ENCODE measurements around the gene PEAK3. TPM values are rescaled to one million over a fixed set of nuclear protein-coding genes. Genes with fewer than 3 reads are reported as not detected.

Gene PEAK3, protein sequence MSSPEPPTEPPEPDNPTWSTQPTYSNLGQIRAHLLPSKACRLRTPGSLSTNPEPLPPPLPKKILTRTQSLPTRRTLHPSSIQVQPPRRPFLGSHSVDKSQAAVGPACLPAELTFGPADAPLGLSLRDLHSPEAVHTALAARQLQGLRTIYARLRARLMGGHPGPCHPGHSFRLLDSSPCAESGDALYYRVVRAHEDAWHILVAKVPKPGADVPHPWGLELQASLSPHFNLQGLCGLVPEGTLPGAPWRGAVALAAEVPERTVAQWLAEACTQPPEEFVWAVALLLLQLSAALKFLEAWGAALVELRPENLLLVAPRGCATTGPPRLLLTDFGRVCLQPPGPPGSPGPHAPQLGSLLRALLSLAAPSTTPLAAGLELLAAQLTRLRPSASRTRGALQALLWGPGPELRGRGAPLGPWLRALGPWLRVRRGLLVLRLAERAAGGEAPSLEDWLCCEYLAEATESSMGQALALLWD
- total RNA-seq = 1 to 10 TPM; 2.4 to 8.6 (median 4.6) TPM

DNA sequence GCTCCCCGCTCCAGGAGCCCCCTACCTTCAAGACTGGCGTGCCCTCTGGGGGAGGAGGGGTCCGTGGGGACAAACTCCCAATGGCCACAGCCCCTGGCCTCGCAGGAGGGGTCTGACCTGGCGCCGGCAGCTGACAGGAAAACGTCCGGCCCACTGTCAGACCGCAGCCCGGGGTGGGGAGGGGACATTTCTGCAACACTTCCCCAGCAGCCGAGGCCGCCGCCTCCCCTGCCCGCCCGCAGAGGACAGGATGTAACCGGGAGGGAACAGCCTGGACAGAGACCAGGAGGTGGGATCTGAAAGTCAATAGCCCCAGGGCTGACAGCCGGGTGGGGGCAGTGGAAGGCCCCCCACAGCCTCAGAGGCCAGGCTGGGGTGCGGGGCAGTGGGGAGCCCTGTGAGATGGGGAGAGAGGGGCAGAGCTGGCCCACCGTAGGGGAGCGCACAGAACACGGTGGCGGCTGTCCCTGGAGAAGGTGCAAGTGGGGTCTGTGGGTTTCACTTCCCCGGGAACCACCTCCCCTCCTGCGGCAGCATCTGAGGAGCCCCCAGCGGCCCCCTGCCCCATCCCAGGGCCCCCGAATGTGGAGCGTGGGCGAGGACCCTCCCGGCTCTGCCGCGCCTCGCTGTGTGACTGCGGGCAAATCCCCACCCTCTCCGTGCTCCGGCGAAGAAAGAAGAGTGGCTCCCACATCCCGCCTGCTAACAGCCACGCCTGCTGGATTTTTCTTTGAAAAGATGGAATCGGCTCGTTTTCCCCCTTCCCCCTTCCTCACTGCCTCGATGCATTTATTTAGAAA, at the start of gene PEAK3:
PEAK3 (minus strand) TSS at position 114 of the 800 bp plus-strand sequence. CDS start 1,244 bp downstream, outside the sequence.
- peak; percentile 82 to 87 for ATAC-seq (ENCODE audit: low FRiP score in 2 of 2)
- no peaks in the 10 kb centered on the region for H3K36me3 ChIP-seq
- H3K27me3 ChIP-seq = no peaks in the 10 kb centered on the region
- H3K27ac ChIP-seq = peak within 1 kb of the TSS; percentile 72 to 91 (median 80)
- TF ChIP-seq CTCF (IDR thresholded peaks at IDR 0.05) = no peak
- TF ChIP-seq EP300 (IDR thresholded peaks at IDR 0.05) = peak in 1 of 4 donors; percentile 12
- TF ChIP-seq POLR2AphosphoS5 (IDR thresholded peaks at IDR 0.05) = peak; percentile 66 to 70
- TF ChIP-seq POLR2A (IDR thresholded peaks at IDR 0.05) = peak in 1 of 4 donors; percentile 53
- peak within 1 kb of the TSS; percentile 11 to 54 (median 45) for H3K4me3 ChIP-seq
- WGBS, 2 donors = 12 to 23% methylated on average over 7 to 28 of the region's 41 CpGs
- H3K4me1 ChIP-seq = peaks cover 9 to 23% (median 13%) of the 10 kb centered on the region in 4 donors
- DNase-seq = peak; percentile 87 to 92
- H3K9me3 ChIP-seq = no peaks in the 10 kb centered on the region

DNA sequence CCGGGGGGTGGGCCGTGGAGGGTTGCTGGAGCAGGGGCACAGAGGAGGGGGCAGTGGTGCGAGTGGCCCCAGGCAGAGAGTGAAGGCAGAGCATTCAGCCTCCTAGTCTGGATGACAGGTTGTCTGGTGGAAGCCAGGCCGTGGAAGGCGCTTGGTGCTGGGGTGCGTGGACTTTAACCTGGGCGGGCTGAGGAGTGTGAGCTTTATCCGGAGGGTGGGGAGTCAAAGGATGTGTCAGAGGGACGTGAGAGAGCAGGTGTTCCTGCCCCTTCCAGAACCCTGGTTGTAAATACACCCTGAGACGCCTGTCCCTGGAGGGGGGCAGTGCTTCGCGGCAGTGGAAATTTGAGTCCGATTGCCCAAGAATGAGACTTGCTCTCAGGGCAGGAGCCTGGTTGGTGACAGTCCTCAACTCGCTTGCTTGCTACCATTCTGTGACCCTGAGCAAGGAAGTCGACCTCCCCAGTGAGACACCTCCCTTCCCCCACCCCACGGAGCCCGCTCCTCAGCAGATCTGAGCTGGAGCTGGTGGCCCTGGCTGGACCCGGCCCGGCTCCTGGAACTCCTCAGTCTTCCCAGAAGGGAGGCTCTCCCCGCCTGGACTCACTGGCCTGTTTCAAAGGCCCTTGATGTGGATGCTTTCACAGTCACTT, 48.8 kb upstream of the PEAK3 start:
- H3K36me3 ChIP-seq = peaks cover 0 to 3% (median 1%) of the 10 kb centered on the region in 4 donors
- H3K27me3 ChIP-seq = no peaks in the 10 kb centered on the region
- no peak for TF ChIP-seq POLR2AphosphoS5 (IDR thresholded peaks at IDR 0.05)
- TF ChIP-seq EP300 (IDR thresholded peaks at IDR 0.05) = no peak
- no peak for TF ChIP-seq CTCF (IDR thresholded peaks at IDR 0.05)
- WGBS, 2 donors = 73 to 74% methylated on average over 13 to 20 of the region's 20 CpGs
- H3K4me1 ChIP-seq = peaks cover 34 to 78% (median 39%) of the 10 kb centered on the region in 4 donors
- ATAC-seq (ENCODE audit: low FRiP score in 2 of 2) (no peak), DNase-seq (peak in 1 of 2 donors; percentile 48)
- H3K27ac ChIP-seq = no peak overlapping the region
- no peak overlapping the region for H3K4me3 ChIP-seq
- no peaks in the 10 kb centered on the region for H3K9me3 ChIP-seq

DNA sequence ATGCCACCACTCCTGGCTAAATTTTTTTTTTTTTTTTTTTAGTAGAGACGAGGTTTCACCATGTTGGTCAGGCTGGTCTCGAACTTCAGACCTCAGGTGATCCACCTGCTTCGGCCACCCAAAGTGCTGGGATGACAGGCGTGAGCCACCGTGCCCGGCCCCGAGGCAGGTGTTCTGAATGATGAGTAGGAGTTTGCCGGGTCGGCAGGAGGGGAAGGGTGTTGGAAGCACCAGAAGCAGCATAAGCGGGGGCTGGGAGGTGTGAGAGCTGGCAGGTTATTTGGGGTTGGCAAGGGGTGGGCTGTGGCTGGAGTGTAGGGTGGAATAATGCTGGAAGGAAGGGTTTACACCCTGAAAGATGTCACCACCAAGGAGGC, 48.3 kb upstream of the PEAK3 start:
- H3K36me3 ChIP-seq = peaks cover 0 to 8% (median 3%) of the 10 kb centered on the region in 4 donors
- H3K4me3 ChIP-seq = no peak overlapping the region
- DNase-seq (peak in 1 of 2 donors; percentile 59), ATAC-seq (ENCODE audit: low FRiP score in 2 of 2) (no peak)
- no peak overlapping the region for H3K27ac ChIP-seq
- no peaks in the 10 kb centered on the region for H3K9me3 ChIP-seq
- TF ChIP-seq EP300 (IDR thresholded peaks at IDR 0.05) (no peak), POLR2AphosphoS5 (IDR thresholded peaks at IDR 0.05) (no peak), CTCF (IDR thresholded peaks at IDR 0.05) (no peak), POLR2A (IDR thresholded peaks at IDR 0.05) (no peak)
- H3K27me3 ChIP-seq = no peaks in the 10 kb centered on the region
- WGBS, 2 donors = 78 to 81% methylated on average over 10 of the region's 10 CpGs
- H3K4me1 ChIP-seq = peaks cover 34 to 83% (median 39%) of the 10 kb centered on the region in 4 donors

GRCh38 chr19:2329501-2329916, 47.5 kb upstream of the PEAK3 start:
- H3K9me3 ChIP-seq = no peaks in the 10 kb centered on the region
- H3K4me1 ChIP-seq = peaks cover 34 to 83% (median 39%) of the 10 kb centered on the region in 4 donors
- TF ChIP-seq CTCF (IDR thresholded peaks at IDR 0.05) = no peak
- TF ChIP-seq POLR2A (IDR thresholded peaks at IDR 0.05) = no peak
- no peak for TF ChIP-seq EP300 (IDR thresholded peaks at IDR 0.05)
- TF ChIP-seq POLR2AphosphoS5 (IDR thresholded peaks at IDR 0.05) = no peak
- H3K4me3 ChIP-seq = peak overlapping the region; percentile 60 to 99 (median 94)
- H3K27me3 ChIP-seq = no peaks in the 10 kb centered on the region
- no peak overlapping the region for H3K27ac ChIP-seq
- DNase-seq (peak in 1 of 2 donors; percentile 6), ATAC-seq (ENCODE audit: low FRiP score in 2 of 2) (no peak)
- peaks cover 0 to 16% (median 7%) of the 10 kb centered on the region in 4 donors for H3K36me3 ChIP-seq
- WGBS, 2 donors = 61 to 67% methylated on average over 13 of the region's 13 CpGs

Data from upper lobe of left lung (tissue), 6 donors.